ENCODE results near the gene U2AF1L4.
"Not testable (repeated sequence)": the region's sequence is repeated elsewhere in the genome, so short reads cannot be mapped to it uniquely, and the experiment has no call there.

U2AF1L4 gene

DNA sequence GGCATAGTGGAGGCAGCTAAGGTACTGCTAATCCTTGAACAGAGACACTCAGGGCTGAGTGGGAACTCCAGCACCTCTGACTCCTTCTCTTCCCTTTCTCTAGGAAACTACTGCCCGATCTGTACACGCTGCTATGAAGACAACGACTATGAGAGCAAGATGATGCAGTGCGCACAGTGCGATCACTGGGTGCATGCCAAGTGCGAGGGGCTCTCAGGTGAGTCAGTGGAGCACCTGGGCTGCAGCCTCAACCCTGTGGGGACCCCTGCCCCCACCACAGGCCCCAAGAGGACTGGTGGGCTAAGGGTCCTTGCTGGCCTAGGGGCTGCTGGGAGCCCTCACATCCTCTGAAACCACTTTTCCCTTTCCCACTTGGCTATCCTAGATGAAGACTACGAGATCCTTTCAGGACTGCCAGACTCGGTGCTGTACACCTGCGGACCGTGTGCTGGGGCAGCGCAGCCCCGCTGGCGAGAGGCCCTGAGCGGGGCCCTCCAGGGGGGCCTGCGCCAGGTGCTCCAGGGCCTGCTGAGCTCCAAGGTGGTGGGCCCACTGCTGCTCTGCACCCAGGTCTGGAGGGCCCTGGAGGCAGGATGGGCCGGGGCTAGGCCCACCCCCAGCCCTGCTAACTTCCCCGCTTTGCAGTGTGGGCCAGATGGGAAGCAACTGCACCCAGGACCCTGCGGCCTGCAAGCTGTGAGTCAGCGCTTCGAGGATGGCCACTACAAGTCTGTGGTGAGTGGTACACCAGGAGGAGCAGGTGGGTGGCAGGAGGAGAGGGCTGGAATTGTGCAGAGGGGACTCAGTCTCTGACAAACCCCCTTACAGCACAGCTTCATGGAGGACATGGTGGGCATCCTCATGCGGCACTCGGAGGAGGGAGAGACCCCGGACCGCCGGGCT lies 17.9 kb downstream of the U2AF1L4 start:
- DNase-seq (ENCODE audit: low read depth, low spot score): no peak

GRCh38 chr19:35725216-35725861 lies 19.9 kb downstream of the U2AF1L4 start:
- DNase-seq (ENCODE audit: low read depth, low spot score): no peak

GRCh38 chr19:35724560-35724959 lies 20.7 kb downstream of the U2AF1L4 start:
- no peak for DNase-seq (ENCODE audit: low read depth, low spot score)

DNA sequence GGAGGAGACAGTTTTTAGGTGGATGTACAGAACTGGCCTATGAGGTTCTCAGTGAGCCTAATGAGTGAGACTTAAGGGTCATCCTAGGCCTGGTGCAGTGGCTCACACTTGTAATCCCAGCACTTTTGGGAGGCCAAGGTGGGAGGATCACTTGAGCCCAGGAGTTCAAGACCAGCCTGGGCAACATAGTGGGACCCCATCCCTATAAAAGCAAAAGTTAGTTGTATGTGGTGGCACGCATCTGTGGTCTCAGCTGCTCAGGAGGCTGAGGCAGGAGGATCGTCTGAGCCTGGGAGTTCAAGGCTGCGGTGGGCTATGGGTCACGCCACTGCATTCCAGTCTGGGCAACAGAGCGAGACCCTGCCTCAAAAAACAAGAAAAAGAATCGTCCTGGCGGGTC lies 21.1 kb downstream of the U2AF1L4 start:
- DNase-seq (ENCODE audit: low read depth, low spot score): not testable (repeated sequence)

GRCh38 chr19:35723671-35724070 lies 21.5 kb downstream of the U2AF1L4 start:
- DNase-seq (ENCODE audit: low read depth, low spot score): no peak

DNA sequence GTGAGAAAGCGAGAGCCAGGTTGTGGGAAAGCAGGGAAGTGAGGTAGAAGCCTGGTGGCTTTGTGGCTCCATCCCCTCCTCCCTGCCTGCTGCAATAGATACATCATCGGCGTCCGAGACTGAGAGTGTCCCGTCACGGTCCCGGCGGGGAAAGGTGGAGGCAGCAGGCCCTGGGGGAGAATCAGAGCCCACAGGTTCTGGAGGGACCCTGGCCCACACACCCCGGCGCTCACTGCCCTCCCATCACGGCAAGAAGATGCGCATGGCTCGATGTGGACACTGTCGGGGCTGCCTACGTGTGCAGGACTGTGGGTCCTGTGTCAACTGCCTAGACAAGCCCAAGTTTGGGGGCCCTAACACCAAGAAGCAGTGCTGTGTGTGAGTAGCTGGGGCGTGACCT lies 22.3 kb downstream of the U2AF1L4 start:
- DNase-seq (ENCODE audit: low read depth, low spot score): no peak

GRCh38 chr19:35722461-35722860 lies 22.8 kb downstream of the U2AF1L4 start:
- DNase-seq (ENCODE audit: low read depth, low spot score): no peak

GRCh38 chr19:35721374-35721773 lies 23.8 kb downstream of the U2AF1L4 start:
- DNase-seq (ENCODE audit: low read depth, low spot score): no peak

DNA sequence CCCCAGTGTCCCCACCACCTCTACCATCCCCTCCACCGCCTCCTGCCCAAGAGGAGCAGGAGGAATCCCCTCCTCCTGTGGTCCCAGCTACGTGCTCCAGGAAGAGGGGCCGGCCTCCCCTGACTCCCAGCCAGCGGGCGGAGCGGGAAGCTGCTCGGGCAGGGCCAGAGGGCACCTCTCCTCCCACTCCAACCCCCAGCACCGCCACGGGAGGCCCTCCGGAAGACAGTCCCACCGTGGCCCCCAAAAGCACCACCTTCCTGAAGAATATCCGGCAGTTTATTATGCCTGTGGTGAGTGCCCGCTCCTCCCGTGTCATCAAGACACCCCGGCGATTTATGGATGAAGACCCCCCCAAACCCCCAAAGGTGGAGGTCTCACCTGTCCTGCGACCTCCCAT lies 24.6 kb downstream of the U2AF1L4 start:
- no peak for DNase-seq (ENCODE audit: low read depth, low spot score)

- no peak for DNase-seq (ENCODE audit: low read depth, low spot score)
Measured at GRCh38 chr19:35720163-35720524, 25.1 kb downstream of the U2AF1L4 start.

GRCh38 chr19:35719402-35720162 lies 25.6 kb downstream of the U2AF1L4 start:
- DNase-seq (ENCODE audit: low read depth, low spot score): no peak

DNA sequence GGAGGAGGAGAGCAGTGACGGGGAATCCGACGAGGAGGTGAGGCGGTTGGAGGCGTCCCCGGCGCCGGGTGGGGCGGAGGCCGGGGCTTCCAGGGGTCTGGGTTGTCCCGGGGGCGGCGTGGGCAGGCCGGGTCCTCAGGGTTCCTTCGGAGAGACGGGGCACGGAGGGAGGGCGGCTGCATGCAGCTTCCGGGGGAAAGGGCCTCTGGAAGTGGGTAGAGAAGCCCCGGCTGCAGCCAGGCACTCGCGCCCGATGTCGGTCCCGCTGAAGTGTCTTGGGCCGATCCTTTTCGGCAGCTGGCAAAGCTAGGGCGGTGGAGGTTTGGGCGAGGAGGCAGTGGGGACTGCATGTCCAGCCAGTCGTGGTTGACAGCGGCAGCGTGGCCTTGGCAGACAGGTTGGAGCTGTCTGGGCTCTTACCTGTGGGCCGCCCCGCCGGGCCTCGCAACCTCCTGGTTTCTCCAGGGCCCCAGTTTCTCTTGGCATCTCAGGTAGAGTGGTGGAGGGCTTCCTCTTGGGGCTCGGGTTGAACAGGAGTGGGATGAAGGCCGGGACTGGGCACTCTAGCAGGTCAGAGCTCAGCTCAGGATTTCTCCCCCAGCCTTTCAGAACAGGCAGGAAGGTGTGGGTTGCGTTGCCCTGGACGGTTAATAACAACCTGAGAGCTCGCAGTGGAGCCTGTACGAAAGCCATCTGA lies 26.7 kb downstream of the U2AF1L4 start:
- peak; percentile 24 for DNase-seq (ENCODE audit: low read depth, low spot score)

GRCh38 chr19:35717665-35718344 lies 27.4 kb downstream of the U2AF1L4 start, which contains the start of gene KMT2B:
Gene KMT2B, plus strand, starts transcription at chr19:35718003. Its CDS starts 16 bp downstream, at chr19:35718019.
- DNase-seq (ENCODE audit: low read depth, low spot score): no peak

DNA sequence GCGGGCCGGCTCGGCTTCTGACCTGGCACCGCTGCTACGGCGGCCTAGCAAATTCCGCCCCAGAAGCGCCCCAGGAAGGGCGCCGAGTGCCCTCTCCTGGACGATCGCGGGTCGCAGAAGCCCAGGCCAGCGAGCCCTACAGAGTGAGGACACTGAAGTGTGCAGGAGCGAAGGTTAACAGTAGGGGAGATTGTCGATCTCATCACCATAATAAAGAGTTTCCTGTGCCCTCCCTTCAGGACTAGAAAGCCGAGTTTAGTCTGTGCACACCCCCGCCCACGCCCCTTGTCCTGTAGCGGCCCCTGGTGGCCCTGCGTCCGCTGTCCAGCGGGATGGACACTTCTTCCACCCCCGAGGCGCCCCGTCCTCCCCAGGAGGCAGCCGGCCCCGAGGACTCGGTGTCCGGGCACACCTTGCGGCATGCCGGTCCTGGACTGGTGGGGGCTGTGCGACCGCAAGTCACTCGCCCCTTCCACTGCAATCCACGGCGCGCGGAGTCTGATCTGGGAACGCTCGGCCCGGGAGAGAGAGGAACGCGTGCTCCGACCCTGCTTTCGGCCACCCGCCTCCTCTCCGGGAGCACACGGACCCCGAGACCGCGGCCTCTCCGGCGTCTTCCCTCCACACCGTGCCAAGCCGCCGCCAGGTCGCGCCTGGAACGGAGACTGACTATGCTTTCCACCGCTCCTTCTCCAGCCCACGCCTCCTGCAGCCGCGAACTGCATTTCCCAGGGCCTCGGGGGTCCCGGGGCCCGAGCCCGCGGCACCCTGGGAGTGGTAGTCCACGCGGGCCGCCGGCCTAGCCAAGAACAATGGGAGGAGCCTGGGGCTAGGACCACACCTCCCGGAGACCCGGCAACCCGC lies 28.2 kb downstream of the U2AF1L4 start:
- peak; percentile 96 for DNase-seq (ENCODE audit: low read depth, low spot score)

- DNase-seq (ENCODE audit: low read depth, low spot score): no peak
Measured at GRCh38 chr19:35715981-35716800, 29.0 kb downstream of the U2AF1L4 start.

- no peak for DNase-seq (ENCODE audit: low read depth, low spot score)
Measured at GRCh38 chr19:35715355-35715809, 29.8 kb downstream of the U2AF1L4 start.

- DNase-seq (ENCODE audit: low read depth, low spot score): no peak
Measured at GRCh38 chr19:35714601-35715354, 30.4 kb downstream of the U2AF1L4 start.

DNA sequence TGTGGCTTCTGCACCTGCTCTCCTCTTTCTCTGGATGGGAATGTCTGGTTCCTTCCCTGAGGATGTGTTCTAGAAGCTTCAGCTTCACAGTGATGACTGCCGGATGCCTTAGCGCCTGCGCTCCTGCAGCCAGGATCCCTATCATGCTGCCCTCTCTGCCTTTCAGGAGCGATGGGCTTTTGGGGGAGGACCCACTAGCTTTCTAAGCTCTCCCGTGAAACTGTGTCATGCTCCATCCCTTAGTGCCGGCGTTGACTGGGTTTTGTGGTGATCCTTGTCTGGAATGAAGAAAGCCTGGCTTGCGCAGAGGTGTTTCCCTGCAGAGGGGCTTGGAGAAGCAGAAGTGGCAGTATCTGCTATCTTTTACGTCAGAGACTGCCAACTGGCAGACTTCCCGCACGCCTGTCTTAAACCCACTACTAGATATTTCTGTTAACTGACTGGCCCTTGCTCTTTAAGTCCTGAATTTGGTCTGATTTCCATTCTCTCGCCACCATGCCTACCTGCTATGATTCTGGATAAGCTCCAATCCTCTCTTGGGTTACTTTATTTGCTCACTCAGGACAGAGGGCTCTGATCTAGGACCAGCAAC lies 31.2 kb downstream of the U2AF1L4 start:
- DNase-seq (ENCODE audit: low read depth, low spot score): no peak

All from activated naive CD8-positive, alpha-beta T cell treated with anti-CD3 and anti-CD28 coated beads, Interleukin-2, amount 50 U/mL, for 16 hours (primary cell).